ENCODE data around the gene YPEL5. TPM values are rescaled to one million over a fixed set of nuclear protein-coding genes. Genes with fewer than 3 reads are reported as not detected.

YPEL5 gene
- total and polyA plus RNA-seq, 4 donors = 57.2 to 154 (median 65.4) TPM

DNA sequence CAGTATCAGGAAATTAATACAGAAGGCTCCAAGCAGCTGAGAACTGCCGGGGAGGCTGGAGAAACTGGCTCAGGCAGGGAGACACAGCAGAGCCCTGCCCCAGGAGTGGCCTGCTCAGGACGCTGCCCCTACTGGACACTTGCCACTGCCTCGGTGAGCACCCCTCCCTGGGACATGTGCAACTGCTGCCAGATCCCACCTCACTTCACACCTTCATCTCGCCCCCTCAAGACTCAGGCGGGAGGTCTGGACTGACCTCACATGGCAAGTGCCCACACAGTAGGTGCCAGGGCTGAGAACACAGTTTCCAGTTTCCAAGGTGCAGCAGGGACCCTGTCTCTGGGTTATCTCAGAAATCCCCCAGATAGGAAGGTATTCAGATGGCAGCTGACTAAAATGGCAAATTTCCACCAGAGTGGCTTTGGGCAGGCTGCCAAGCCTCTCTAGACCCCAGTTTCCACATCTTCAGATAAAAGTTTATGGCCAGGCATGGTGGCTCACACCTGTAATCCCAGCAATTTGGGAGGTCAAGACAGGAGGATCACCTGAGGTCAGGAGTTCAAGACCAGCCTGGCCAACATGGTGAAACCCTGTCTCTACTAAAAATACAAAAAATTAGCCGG is 50.9 kb downstream of the YPEL5 start:
- TF ChIP-seq, protein P1, sequence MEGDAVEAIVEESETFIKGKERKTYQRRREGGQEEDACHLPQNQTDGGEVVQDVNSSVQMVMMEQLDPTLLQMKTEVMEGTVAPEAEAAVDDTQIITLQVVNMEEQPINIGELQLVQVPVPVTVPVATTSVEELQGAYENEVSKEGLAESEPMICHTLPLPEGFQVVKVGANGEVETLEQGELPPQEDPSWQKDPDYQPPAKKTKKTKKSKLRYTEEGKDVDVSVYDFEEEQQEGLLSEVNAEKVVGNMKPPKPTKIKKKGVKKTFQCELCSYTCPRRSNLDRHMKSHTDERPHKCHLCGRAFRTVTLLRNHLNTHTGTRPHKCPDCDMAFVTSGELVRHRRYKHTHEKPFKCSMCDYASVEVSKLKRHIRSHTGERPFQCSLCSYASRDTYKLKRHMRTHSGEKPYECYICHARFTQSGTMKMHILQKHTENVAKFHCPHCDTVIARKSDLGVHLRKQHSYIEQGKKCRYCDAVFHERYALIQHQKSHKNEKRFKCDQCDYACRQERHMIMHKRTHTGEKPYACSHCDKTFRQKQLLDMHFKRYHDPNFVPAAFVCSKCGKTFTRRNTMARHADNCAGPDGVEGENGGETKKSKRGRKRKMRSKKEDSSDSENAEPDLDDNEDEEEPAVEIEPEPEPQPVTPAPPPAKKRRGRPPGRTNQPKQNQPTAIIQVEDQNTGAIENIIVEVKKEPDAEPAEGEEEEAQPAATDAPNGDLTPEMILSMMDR (IDR thresholded peaks at IDR 0.05; ENCODE audit: control extremely low read depth, extremely low read depth) = no peak
- H3K9me3 ChIP-seq (ENCODE audit: control insufficient read depth in 4 of 4, insufficient read depth in 3 of 4, low read length in 3 of 4) = no peaks in the 10 kb centered on the region
- DNase-seq (no peak), ATAC-seq (ENCODE audit: insufficient read depth, low FRiP score) (no peak)
- H3K4me3 ChIP-seq = no peak overlapping the region
- WGBS, 2 donors = 83 to 89% methylated on average over 6 of the region's 6 CpGs
- H3K36me3 ChIP-seq (ENCODE audit: control insufficient read depth in 4 of 4, insufficient read depth in 4 of 4, low read length in 4 of 4) = no peaks in the 10 kb centered on the region
- peaks cover 0 to 2% (median 0%) of the 10 kb centered on the region in 5 donors for H3K4me1 ChIP-seq (ENCODE audit: control insufficient read depth in 5 of 5, insufficient read depth in 5 of 5, low read length in 5 of 5)
- H3K27ac ChIP-seq (ENCODE audit: low read depth in 1 of 2, low read length in 1 of 2) = no peak overlapping the region
- no peak overlapping the region for H3K9ac ChIP-seq (ENCODE audit: insufficient read depth in 1 of 2, low read length in 2 of 2)
- no peaks in the 10 kb centered on the region for H3K27me3 ChIP-seq (ENCODE audit: control insufficient read depth in 3 of 3, insufficient read depth in 3 of 3, low read length in 2 of 3)

DNA sequence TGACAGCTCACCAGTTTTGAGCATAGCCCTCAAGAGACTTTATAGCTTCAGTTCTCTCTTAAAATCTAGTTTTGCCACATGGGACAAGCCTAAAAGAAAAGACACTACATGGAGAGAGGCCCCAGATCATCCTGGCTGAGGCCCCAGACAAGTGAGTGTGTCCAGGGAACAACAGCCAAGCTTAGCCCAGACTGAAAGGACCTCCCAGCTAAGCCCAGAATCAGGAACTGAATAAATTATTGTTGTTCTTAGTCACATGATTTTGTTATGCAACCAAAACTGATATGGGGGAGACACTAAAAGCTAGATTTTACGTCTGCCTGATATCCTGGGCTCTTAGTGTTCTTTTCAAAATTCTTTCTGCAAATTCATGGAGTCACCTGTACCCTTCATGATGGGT is 55.2 kb downstream of the YPEL5 start:
- Histone ChIP-seq H3K36me3 (ENCODE audit: control insufficient read depth in 4 of 4, insufficient read depth in 4 of 4, low read length in 4 of 4) (no peaks in the 10 kb centered on the region), H3K9ac (ENCODE audit: insufficient read depth in 1 of 2, low read length in 2 of 2) (no peak overlapping the region), H3K27me3 (ENCODE audit: control insufficient read depth in 3 of 3, insufficient read depth in 3 of 3, low read length in 2 of 3) (no peaks in the 10 kb centered on the region), H3K9me3 (ENCODE audit: control insufficient read depth in 4 of 4, insufficient read depth in 3 of 4, low read length in 3 of 4) (no peaks in the 10 kb centered on the region), H3K4me1 (ENCODE audit: control insufficient read depth in 5 of 5, insufficient read depth in 5 of 5, low read length in 5 of 5) (peaks cover 0 to 5% (median 4%) of the 10 kb centered on the region in 5 donors), H3K27ac (ENCODE audit: low read depth in 1 of 2, low read length in 1 of 2) (no peak overlapping the region), H3K4me3 (no peak overlapping the region)
- ATAC-seq (ENCODE audit: insufficient read depth, low FRiP score) (no peak), DNase-seq (peak; percentile 45 to 86 (median 71))
- 17 to 41% methylated on average over 1 of the region's 1 CpG for WGBS, 2 donors
- TF ChIP-seq, protein P1 (IDR thresholded peaks at IDR 0.05; ENCODE audit: control extremely low read depth, extremely low read depth) = no peak

DNA sequence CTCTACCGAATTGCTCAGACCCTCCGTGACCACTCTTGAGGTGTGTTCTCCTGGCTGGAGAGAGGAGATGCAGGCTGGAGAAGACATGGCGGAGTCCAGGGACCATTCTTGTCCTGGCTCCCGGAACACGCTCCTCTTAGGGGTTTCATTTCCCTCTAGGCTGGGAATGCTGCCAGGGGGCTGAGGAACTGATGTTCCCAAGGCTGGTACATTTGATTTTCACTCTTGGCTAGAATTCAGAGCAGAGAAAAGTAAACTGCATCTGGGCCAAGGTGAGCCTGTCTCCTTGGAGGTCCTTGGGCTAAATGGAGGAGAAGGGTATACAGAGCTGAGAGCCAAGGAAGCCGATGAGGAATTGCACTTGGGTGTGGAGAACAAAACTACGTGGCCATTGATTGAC is 56.3 kb downstream of the YPEL5 start:
- TF ChIP-seq, protein P1 (IDR thresholded peaks at IDR 0.05; ENCODE audit: control extremely low read depth, extremely low read depth) = no peak
- 70 to 89% methylated on average over 7 of the region's 7 CpGs for WGBS, 2 donors
- DNase-seq = no peak
- H3K9me3 ChIP-seq (ENCODE audit: control insufficient read depth in 4 of 4, insufficient read depth in 3 of 4, low read length in 3 of 4) = no peaks in the 10 kb centered on the region
- H3K9ac ChIP-seq (ENCODE audit: insufficient read depth in 1 of 2, low read length in 2 of 2) = no peak overlapping the region
- no peaks in the 10 kb centered on the region for H3K36me3 ChIP-seq (ENCODE audit: control insufficient read depth in 4 of 4, insufficient read depth in 4 of 4, low read length in 4 of 4)
- H3K4me3 ChIP-seq = no peak overlapping the region
- H3K4me1 ChIP-seq (ENCODE audit: control insufficient read depth in 5 of 5, insufficient read depth in 5 of 5, low read length in 5 of 5) = peaks cover 0 to 5% (median 4%) of the 10 kb centered on the region in 5 donors
- H3K27me3 ChIP-seq (ENCODE audit: control insufficient read depth in 3 of 3, insufficient read depth in 3 of 3, low read length in 2 of 3) = no peaks in the 10 kb centered on the region
- no peak overlapping the region for H3K27ac ChIP-seq (ENCODE audit: low read depth in 1 of 2, low read length in 1 of 2)
- ATAC-seq (ENCODE audit: insufficient read depth, low FRiP score) = no peak

DNA sequence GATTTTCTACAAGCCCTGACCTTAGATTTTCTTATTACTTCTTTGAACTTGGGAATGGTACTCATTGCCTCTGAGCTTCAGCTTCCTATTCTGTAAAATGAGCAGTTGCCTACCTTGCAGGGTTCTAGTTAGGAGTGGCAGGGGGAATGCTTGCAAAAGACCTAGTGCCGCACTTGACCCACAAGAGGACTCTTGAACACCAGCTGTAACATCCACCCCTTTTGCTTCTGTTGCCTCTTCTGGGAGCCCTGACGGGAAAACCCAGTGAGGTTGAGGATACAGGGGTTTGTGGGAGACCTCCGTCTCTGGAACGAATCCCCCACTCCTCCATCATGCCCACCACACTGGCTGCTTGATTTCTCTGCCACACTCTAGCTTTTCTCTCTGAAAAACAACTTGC is 57.5 kb downstream of the YPEL5 start:
- peaks cover 4 to 7% (median 5%) of the 10 kb centered on the region in 5 donors for H3K4me1 ChIP-seq (ENCODE audit: control insufficient read depth in 5 of 5, insufficient read depth in 5 of 5, low read length in 5 of 5)
- ATAC-seq (ENCODE audit: insufficient read depth, low FRiP score) (no peak), DNase-seq (peak in 1 of 3 donors; percentile 37)
- H3K9ac ChIP-seq (ENCODE audit: insufficient read depth in 1 of 2, low read length in 2 of 2) = no peak overlapping the region
- no peaks in the 10 kb centered on the region for H3K36me3 ChIP-seq (ENCODE audit: control insufficient read depth in 4 of 4, insufficient read depth in 4 of 4, low read length in 4 of 4)
- no peak overlapping the region for H3K4me3 ChIP-seq
- no peaks in the 10 kb centered on the region for H3K27me3 ChIP-seq (ENCODE audit: control insufficient read depth in 3 of 3, insufficient read depth in 3 of 3, low read length in 2 of 3)
- no peak overlapping the region for H3K27ac ChIP-seq (ENCODE audit: low read depth in 1 of 2, low read length in 1 of 2)
- TF ChIP-seq, protein P1 (IDR thresholded peaks at IDR 0.05; ENCODE audit: control extremely low read depth, extremely low read depth) = no peak
- 68 to 89% methylated on average over 4 of the region's 4 CpGs for WGBS, 2 donors
- H3K9me3 ChIP-seq (ENCODE audit: control insufficient read depth in 4 of 4, insufficient read depth in 3 of 4, low read length in 3 of 4) = no peaks in the 10 kb centered on the region

Measured in lung (tissue), 12 donors.